Natural killer cell (primary cell): ENCODE results near the gene RNASE13. TPM values are rescaled to one million over a fixed set of nuclear protein-coding genes. Genes with fewer than 3 reads are reported as not detected.

Experiments
- ATAC-seq, 3 donors: fragments of 150-1000 bp in 2 of 3; fragments of 200-7000 bp in 1 of 3; cut with Tn5 transposase; 1 replicate in 1 of 3; 2 replicates in 2 of 3; pipeline ENCODE4 v1.10.0; 2021; ENCODE audit warnings: mild to moderate bottlenecking in 2 of 3, moderate library complexity in 2 of 3
- DNase-seq, 2 donors: peaks; one replicate each; pipeline versions ENCODE4 v3.0.0 to v3.0.0-alpha.2; 2013 to 2021; ENCODE audit warnings: mixed read lengths in 1 of 2
- H3K27ac ChIP-seq: one replicate; pipeline ENCODE4 v1.5.1; 2013; ENCODE audit warnings: mild to moderate bottlenecking, low read length
- H3K27me3 ChIP-seq: one replicate; pipeline ENCODE4 v1.6.1; 2013; ENCODE audit warnings: low read length; ENCODE audit not compliant: control insufficient read depth, insufficient read depth
- H3K36me3 ChIP-seq: one replicate; pipeline ENCODE4 v1.6.1; 2013; ENCODE audit warnings: low read length; ENCODE audit not compliant: control insufficient read depth, insufficient read depth
- H3K4me1 ChIP-seq: one replicate; pipeline ENCODE4 v1.6.1; 2013; ENCODE audit warnings: low read length; ENCODE audit not compliant: control insufficient read depth, insufficient read depth
- H3K4me3 ChIP-seq: one replicate; pipeline ENCODE4 v1.5.1; 2013; ENCODE audit warnings: low read length
- H3K9me3 ChIP-seq: one replicate; pipeline ENCODE4 v1.6.1; 2013; ENCODE audit warnings: low read length; ENCODE audit not compliant: control insufficient read depth, insufficient read depth
- H3K27ac Mint-ChIP-seq, 2 donors: one replicate each; pipeline ENCODE4 v1.8.0; 2022; ENCODE audit warnings: mild to moderate bottlenecking in 2 of 2, mixed read lengths in 2 of 2, moderate library complexity in 1 of 2
- H3K27me3 Mint-ChIP-seq, 2 donors: one replicate each; pipeline ENCODE4 v1.8.0; 2022; ENCODE audit warnings: low read depth in 2 of 2, mixed read lengths in 2 of 2
- H3K36me3 Mint-ChIP-seq: one replicate; pipeline ENCODE4 v1.8.0; 2022; ENCODE audit warnings: mixed read lengths
- H3K4me1 Mint-ChIP-seq, 2 donors: one replicate each; pipeline ENCODE4 v1.8.0; 2022; ENCODE audit warnings: mixed read lengths in 2 of 2
- H3K4me3 Mint-ChIP-seq: one replicate; pipeline ENCODE4 v1.8.0; 2022; ENCODE audit warnings: mild to moderate bottlenecking, moderate library complexity, mixed read lengths
- H3K9me3 Mint-ChIP-seq, 2 donors: one replicate each; pipeline ENCODE4 v1.8.0; 2022; ENCODE audit warnings: mixed read lengths in 2 of 2
- CTCF ChIP-seq: fragments of 200-600 bp; IDR thresholded peaks from one replicate; pipeline ENCODE4 v1.8.0; 2022; ENCODE audit warnings: antibody characterized with exemption
- WGBS: methylation state at CpG from one replicate; pipeline ENCODE4 v1.1.7; 2013; ENCODE audit warnings: missing lambda C conversion rate; ENCODE audit not compliant: insufficient coverage; 5-methylcytosine and 5-hydroxymethylcytosine counted together
- intact Hi-C: fragments of 100-400 bp; cut with micrococcal nuclease; formaldehyde crosslinking; loops from one replicate; pipeline ENCODE4 v1.14.2; 2022
- total RNA-seq, 4 donors: library from RNA; stranded (reverse); fragments of 120-200 nt in 1 of 4; gene quantifications; one replicate each; pipeline versions ENCODE4 v1.2.3 to v1.2.4, GENCODE V29; 2013 to 2022

Gene RNASE13
- total RNA-seq, 3 donors from 2014 or later (not counting 1 experiment from before 2014, with no cell fraction given): not detected

GRCh38 chr14:21032326-21033132 lies 2.1 kb downstream of the RNASE13 start:
- no peak for TF ChIP-seq CTCF
- no peaks in the 10 kb centered on the region for H3K36me3 ChIP-seq
- intact Hi-C loops: no loop called here
- H3K36me3 Mint-ChIP-seq: no peaks in the 10 kb centered on the region
- no peak overlapping the region for H3K4me3 ChIP-seq
- H3K9me3 Mint-ChIP-seq: no peaks in the 10 kb centered on the region
- no peak overlapping the region for H3K4me3 Mint-ChIP-seq
- H3K9me3 ChIP-seq: no peaks in the 10 kb centered on the region
- no peaks in the 10 kb centered on the region for H3K4me1 ChIP-seq
- no peak overlapping the region for H3K27ac Mint-ChIP-seq
- no peaks in the 10 kb centered on the region for H3K27me3 ChIP-seq
- no peaks in the 10 kb centered on the region for H3K4me1 Mint-ChIP-seq
- no peak for DNase-seq
- ATAC-seq: no peak
- peaks cover 16 to 18% of the 10 kb centered on the region in 2 donors for H3K27me3 Mint-ChIP-seq
- no peak overlapping the region for H3K27ac ChIP-seq
- 100% methylated on average over 3 of the region's 5 CpGs for WGBS

DNA sequence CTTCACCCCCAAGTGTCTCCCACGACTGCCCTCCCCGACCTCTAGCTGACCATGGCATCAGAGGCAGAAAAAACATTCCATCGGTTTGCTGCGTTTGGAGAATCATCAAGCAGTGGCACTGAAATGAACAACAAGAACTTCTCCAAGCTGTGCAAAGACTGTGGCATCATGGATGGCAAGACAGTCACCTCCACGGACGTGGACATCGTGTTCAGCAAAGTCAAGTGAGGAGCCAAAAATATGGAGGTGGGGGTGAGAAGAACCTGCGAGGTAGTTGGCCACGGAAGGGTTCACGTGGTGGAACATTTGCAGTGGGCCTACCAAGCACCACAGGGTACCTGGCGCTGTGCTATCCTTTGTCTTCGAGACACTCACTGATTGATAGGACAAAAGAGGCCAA lies 4.1 kb downstream of the RNASE13 start:
- no peak for TF ChIP-seq CTCF
- intact Hi-C loops: no loop called here
- DNase-seq: no peak
- no peak overlapping the region for H3K27ac Mint-ChIP-seq
- Histone ChIP-seq H3K4me3 (no peak overlapping the region), H3K4me1 (peaks cover 3% of the 10 kb centered on the region), H3K9me3 (no peaks in the 10 kb centered on the region), H3K27me3 (no peaks in the 10 kb centered on the region), H3K36me3 (no peaks in the 10 kb centered on the region), H3K27ac (no peak overlapping the region)
- ATAC-seq: no peak
- 79% methylated on average over 12 of the region's 12 CpGs for WGBS
- no peaks in the 10 kb centered on the region for H3K4me1 Mint-ChIP-seq
- H3K36me3 Mint-ChIP-seq: no peaks in the 10 kb centered on the region
- H3K9me3 Mint-ChIP-seq: no peaks in the 10 kb centered on the region
- peaks cover 11 to 18% of the 10 kb centered on the region in 2 donors for H3K27me3 Mint-ChIP-seq
- no peak overlapping the region for H3K4me3 Mint-ChIP-seq

DNA sequence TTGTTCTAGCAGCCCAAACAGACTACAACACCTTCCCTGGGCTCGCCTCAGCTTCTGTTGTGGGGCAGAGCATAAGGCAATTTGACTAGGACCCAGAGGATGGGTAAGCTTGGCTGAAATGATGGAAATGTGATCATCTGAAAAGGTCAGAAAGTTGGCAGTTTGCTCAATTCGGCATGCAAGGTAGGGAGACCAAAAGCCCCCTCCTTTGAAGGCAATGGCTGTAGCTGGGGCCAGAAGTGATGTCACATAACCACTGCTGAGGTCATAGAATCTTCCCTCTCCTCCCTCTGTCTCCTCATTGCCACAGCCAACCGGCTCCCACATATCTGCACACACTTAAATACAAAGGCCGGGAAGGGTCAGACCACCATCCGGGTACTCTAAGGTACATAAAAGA lies 4.7 kb downstream of the RNASE13 start, which contains the start of gene TPPP2:
TPPP2 (plus strand) TSS at position 301 of the 400 bp plus-strand sequence. CDS start 365 bp downstream, outside the sequence.
- 94% methylated on average over 5 of the region's 5 CpGs for WGBS
- Histone ChIP-seq H3K9me3 (no peaks in the 10 kb centered on the region), H3K27ac (no peak within 1 kb of the TSS), H3K36me3 (no peaks in the 10 kb centered on the region), H3K27me3 (no peaks in the 10 kb centered on the region), H3K4me3 (no peak within 1 kb of the TSS), H3K4me1 (peaks cover 8% of the 10 kb centered on the region)
- H3K36me3 Mint-ChIP-seq: no peaks in the 10 kb centered on the region
- no peak for ATAC-seq
- no peak for DNase-seq
- TF ChIP-seq CTCF: no peak
- H3K27me3 Mint-ChIP-seq: peaks cover 11 to 18% of the 10 kb centered on the region in 2 donors
- no peak within 1 kb of the TSS for H3K4me3 Mint-ChIP-seq
- H3K27ac Mint-ChIP-seq: no peak within 1 kb of the TSS
- no peaks in the 10 kb centered on the region for H3K9me3 Mint-ChIP-seq
- H3K4me1 Mint-ChIP-seq: peaks cover 0 to 5% of the 10 kb centered on the region in 2 donors
- intact Hi-C loops: no loop called here
